PFSK-1 (cell line): ENCODE results near the gene ROM1.

Experiments
- FOXP2 ChIP-seq: optimal IDR thresholded peaks from 2 replicates; pipeline ENCODE3; 2011; ENCODE audit warnings: borderline replicate concordance, control low read depth, inconsistent platforms; ENCODE audit not compliant: insufficient read depth; ENCODE audit errors: extremely low read length, extremely low read depth
- POLR2AphosphoS5 ChIP-seq: IDR thresholded peaks from 2 replicates; pipeline ENCODE4 v1.6.1; 2012; ENCODE audit warnings: low read depth, mild to moderate bottlenecking, control low read depth, low read length, moderate library complexity
- SIN3A ChIP-seq: IDR thresholded peaks from 2 replicates; pipeline ENCODE4 v1.6.1; 2012; ENCODE audit warnings: mild to moderate bottlenecking, low read length, moderate library complexity, borderline replicate concordance; ENCODE audit not compliant: insufficient read depth
- TAF1 ChIP-seq: IDR thresholded peaks from 2 replicates; pipeline ENCODE4 v1.6.1; 2012; ENCODE audit warnings: low read length, control low read depth, borderline replicate concordance; ENCODE audit not compliant: insufficient read depth
- TF ChIP-seq, protein P1 (sequence below), 2 experiments: IDR thresholded peaks; 2 replicates each; pipeline versions ENCODE4 v1.6.1 to v1.8.0; 2011 to 2012; ENCODE audit warnings: low read depth in 2 of 2, low read length in 2 of 2, control low read depth in 1 of 2, inconsistent platforms in 1 of 2, mild to moderate bottlenecking in 1 of 2, moderate library complexity in 1 of 2; ENCODE audit not compliant: insufficient read depth in 1 of 2

Gene ROM1

DNA sequence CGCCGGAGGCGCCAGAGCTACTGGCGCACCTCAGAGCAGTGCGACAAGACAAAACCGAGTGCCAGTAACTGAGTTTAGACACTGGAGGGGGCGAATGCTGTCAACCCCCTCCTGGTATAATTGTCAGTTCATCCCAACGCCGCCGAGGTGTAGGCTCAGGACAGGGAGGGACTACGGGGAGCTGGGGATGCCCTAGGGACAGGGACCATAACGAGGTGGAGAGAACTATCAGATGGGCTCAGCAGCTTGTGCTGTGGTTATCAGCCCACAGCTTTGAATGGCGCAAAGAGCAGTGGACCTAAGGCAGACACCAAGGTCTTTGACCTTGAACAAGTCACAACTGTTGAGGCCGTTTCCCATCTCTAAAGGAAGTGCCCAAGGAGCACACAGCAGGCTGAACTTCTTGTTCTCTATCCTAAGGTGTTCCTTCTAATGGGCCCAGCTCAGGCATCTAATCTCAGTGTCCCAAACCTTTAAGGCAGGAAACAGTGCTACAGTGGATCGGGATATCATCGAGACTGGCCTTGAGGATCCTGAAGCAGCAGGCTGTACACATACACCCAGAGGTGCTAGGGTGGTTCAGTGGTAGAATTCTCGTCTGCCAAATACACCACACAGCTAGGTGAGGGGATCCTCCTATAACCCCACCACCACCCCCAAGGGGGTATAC is 20.8 kb upstream of the ROM1 start:
- TF ChIP-seq, protein P1, sequence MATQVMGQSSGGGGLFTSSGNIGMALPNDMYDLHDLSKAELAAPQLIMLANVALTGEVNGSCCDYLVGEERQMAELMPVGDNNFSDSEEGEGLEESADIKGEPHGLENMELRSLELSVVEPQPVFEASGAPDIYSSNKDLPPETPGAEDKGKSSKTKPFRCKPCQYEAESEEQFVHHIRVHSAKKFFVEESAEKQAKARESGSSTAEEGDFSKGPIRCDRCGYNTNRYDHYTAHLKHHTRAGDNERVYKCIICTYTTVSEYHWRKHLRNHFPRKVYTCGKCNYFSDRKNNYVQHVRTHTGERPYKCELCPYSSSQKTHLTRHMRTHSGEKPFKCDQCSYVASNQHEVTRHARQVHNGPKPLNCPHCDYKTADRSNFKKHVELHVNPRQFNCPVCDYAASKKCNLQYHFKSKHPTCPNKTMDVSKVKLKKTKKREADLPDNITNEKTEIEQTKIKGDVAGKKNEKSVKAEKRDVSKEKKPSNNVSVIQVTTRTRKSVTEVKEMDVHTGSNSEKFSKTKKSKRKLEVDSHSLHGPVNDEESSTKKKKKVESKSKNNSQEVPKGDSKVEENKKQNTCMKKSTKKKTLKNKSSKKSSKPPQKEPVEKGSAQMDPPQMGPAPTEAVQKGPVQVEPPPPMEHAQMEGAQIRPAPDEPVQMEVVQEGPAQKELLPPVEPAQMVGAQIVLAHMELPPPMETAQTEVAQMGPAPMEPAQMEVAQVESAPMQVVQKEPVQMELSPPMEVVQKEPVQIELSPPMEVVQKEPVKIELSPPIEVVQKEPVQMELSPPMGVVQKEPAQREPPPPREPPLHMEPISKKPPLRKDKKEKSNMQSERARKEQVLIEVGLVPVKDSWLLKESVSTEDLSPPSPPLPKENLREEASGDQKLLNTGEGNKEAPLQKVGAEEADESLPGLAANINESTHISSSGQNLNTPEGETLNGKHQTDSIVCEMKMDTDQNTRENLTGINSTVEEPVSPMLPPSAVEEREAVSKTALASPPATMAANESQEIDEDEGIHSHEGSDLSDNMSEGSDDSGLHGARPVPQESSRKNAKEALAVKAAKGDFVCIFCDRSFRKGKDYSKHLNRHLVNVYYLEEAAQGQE (IDR thresholded peaks at IDR 0.05; ENCODE audit: insufficient read depth in 1 of 2, low read depth in 2 of 2, low read length in 2 of 2): no peak
- no peak for TF ChIP-seq POLR2AphosphoS5
- TF ChIP-seq TAF1: no peak
- TF ChIP-seq SIN3A: no peak
- TF ChIP-seq FOXP2: no peak

DNA sequence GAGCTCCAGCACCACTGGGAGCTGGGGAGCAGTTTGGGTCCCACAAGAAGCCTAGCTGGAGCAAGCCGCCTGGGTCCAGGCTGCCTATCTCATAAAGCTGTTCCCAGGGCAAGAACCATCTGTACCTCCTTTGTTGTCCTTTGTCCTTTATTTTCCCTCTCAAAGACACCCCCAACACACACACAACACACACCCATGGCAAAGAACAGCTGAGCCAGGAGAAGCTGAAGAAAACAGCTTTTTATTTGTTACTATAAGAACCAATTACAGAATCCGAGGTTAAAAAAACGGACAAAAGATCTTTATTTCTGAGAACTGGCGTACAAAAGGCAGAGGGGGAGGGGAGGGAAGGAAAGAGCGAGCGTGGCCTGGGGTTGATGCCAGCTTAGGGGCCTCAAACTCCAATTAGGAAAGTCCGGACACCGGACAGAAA is 20.1 kb upstream of the ROM1 start:
- no peak for TF ChIP-seq SIN3A
- TF ChIP-seq TAF1: no peak
- no peak for TF ChIP-seq POLR2AphosphoS5
- TF ChIP-seq, protein P1 (IDR thresholded peaks at IDR 0.05; ENCODE audit: insufficient read depth in 1 of 2, low read depth in 2 of 2, low read length in 2 of 2): no peak
- no peak for TF ChIP-seq FOXP2

DNA sequence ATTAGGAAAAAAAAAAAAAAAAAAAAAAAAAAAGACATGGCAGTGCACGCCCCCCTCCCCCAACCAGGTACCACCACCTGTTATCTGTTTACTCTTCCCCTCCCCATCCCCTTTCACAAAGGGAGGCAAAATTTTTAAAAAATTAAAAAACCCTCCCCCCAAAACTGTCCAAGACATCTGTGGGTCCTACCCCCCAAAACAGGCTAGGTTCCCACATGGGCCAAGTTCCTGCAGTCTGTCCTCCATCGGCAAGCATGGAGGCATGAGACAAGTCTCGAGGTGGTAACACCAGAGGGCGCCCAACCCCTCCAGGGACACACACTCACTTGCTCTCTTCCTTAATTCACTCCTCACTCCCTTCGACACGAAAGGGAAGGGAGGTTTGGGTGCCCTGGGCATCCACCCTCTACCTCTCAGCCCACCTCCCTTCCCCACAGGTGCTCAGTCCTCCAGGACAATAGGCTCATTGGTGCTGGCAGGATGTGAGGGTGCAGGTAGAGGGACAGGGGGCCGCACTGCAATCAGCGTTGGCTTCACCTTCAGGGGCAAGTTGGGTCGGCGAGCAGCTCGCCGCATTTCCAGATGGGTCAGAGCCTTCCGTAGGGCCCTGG is 19.5 kb upstream of the ROM1 start:
- no peak for TF ChIP-seq TAF1
- TF ChIP-seq SIN3A: no peak
- TF ChIP-seq, protein P1 (IDR thresholded peaks at IDR 0.05; ENCODE audit: insufficient read depth in 1 of 2, low read depth in 2 of 2, low read length in 2 of 2): no peak
- no peak for TF ChIP-seq POLR2AphosphoS5
- no peak for TF ChIP-seq FOXP2

- no peak for TF ChIP-seq FOXP2
- TF ChIP-seq, protein P1 (IDR thresholded peaks at IDR 0.05; ENCODE audit: insufficient read depth in 1 of 2, low read depth in 2 of 2, low read length in 2 of 2): no peak
- no peak for TF ChIP-seq SIN3A
- TF ChIP-seq TAF1: no peak
- TF ChIP-seq POLR2AphosphoS5: peak; percentile 25; the same call in 1 of the 2 replicates
Measured at GRCh38 chr11:62595124-62595523, 17.9 kb upstream of the ROM1 start.
